Activated T-cell treated with anti-CD3 and anti-CD28 coated beads for 4 hours (primary cell): ENCODE measurements around the gene TIGD3.
A peak's percentile ranks its signal among the peaks of the same experiment; 100 is the strongest.

ENCODE experiments used
- DNase-seq: peaks from one replicate; pipeline ENCODE4 v3.0.0-alpha.2; 2020

Gene TIGD3

DNA sequence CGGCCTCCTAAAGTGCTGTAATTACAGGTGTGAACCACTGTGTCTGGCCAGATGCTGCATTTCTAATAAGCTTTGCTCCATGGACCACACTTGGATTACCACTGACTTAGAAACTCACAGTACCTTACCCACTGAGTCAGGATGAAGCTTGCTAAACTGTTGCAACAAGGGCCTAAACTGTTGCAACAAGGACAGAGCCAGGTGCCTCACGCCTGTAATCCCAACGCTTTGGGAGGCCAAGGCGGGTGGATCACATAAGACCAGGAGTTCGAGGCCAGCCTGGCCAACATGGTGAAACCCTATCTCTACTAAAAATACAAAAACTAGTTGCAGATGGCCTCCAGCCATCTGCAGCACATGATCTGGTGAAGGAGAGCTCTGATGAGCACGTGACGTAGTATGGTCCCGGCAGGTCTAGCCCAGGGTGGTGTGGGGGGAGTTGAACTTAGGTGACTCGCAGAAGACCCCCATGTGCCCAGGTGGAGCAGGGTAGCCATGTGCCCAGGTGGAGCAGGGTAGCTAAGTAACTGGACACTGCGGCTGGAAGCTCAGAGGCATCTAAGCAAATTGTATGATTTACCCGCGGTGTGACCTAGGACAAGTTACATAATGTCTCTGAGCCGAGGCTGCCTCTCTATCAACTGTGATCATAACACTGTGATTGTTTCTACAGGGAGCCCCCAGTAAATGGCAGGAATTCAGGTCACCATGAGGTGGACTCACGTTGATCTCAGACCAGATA, 19.5 kb downstream of the TIGD3 start:
- DNase-seq = no peak

- DNase-seq = no peak
Measured at GRCh38 chr11:65375012-65375411, 20.5 kb downstream of the TIGD3 start.

DNA sequence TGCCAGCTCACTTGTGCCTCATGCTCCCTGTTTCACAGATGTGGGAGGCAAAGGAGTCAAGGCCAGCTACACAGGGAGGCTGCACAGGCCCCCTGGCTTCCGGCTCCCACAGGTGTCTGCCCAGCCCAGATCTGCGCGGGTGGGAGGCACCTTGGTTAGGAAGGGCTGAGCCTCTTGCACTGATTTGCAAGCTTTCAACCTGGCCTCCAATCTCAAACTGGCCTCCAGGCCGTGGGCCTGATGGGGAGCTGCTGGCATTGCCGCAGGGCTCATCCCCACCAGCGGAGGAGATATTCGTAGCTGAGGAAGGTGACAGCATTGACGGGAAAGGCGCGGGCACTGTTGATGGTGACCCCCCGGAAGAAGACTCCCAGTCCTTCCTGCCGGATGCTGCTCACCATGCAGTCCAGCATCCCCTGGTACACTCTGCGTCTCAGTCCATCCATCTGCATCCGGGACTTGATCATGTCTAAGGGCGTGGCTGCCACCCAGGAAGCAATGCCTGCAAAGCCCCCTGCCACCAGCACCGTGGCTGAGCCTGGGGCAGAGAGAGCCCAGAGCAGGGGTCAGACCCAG, 21.7 kb downstream of the TIGD3 start:
- no peak for DNase-seq

DNA sequence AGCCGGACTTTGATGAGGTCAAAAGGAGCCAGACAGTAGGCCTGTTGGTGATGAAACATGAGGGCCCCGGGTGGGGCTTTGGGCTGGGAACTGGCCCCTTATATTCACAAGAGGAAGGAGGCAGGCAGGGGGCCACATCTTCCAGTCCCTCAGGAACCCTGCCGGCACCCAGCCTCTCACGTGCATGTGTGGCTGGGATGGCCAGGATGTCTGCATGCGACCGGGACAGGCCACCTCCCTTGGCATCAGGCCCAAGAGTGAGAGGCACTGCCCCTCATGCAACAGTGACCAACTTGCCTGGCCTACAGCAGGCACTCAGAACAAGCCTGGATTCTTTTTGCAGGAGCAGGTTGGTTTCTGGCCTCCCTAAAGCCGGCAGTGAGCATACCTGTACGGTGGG, 22.5 kb downstream of the TIGD3 start:
- no peak for DNase-seq

DNA sequence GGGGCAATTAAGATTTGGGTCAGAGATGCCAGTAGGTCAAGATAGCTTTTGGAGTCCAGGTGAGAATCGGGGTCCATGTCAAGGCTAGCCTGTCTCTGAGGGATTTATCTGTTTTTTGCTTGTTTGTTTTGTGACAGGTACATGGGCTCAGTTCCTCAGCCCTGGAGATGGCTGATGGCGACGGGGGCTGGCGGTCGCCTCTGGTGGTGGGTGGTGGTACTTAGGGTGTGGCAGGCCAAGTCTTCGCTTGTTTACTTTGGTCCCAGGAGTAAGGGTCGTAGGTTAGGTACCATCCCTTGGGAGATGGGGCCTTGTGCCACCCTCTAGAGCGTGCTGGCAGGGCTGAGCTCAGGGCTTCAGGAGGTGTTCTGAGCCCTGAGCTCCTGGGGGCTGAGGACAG, 23.2 kb downstream of the TIGD3 start:
- DNase-seq = no peak

GRCh38 chr11:65378208-65378927, 23.8 kb downstream of the TIGD3 start:
- DNase-seq = no peak

DNA sequence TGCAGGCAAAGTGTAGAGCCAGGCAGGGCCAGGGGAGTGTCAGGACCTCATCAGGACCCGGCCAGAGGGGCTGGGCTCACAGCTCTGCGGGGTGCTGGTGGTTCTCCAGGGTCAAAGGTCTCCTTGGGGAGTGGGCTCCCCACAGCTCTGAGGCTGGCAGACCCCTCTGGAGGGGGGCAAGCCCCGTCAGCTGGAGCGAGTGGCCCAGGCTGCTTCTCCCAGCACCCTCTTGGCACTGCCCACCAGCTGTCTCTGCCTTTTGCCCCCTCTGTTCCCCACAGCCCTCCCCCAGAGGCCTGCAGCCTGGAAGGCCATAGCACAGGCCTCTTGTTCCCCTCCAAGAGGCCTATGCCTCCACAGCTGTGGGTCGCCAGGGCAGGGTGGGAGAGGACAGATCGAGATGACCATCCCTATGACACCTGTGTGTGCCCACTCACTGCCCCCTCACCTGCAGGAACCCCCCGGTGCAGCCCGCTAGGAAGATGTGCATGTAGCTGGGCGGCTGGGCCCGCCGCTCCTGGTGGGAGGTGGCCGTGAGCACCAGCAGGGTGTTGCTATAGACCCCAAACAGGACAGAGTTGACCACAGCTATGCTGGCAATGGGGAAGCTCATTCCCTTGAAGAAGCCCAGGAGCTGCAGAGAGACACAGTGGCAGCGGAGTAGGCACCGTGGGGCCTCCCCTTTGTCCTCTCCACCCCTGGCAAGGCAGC, 24.5 kb downstream of the TIGD3 start:
- DNase-seq = no peak

DNA sequence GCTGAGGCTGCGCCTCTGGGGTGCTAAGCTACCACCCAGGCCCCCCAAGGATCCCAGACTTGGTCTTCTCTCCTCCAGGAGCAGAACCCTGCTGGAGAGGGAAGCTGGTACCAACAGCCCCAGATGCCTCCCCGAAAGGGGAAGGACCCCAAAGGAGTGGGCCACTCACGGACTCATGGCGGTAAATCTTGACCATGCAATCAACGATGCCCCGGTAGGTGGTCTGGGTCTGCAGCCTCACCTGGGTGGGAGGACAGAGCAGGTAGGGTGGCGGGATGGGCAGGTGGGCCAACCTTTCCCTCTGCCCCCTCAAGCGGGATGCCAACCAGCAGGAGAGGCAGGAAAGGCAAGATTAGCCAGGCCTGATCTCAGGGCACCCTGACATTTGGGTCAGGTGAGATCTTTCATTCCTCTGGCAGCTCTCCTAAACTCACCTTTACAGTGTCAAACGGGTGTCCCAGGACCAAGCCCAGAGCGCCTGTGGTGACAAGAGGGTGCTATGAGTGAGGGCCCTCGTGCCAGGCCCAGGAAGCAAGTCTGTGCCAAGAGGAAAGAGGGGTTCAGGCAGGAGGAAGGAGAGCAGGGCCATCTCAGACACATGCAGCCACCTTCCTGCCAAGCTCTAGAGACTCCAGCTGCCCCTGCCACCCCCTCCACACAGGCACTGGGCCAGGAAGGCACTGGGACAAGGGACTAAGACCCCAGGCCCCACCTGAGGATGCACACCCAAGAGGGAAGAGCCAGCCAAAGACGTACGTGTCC, 25.3 kb downstream of the TIGD3 start:
- no peak for DNase-seq

GRCh38 chr11:65380460-65381119, 26.0 kb downstream of the TIGD3 start:
- DNase-seq = no peak

DNA sequence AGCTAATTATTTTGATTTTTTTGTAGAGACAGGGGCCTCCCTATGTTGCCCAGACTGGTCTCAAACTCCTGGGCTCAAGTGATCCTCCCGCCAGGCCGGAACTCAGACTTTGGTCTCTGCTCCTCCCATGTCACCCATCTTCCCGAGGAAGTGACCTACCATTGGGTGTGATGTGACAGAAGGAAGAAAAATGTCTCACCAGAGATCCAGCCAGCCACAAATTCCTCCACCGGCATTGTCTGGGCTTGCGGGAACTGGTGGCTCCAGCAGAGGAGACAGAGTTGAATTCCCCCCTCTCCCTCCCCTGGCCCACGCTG, 27.1 kb downstream of the TIGD3 start:
- DNase-seq = no peak

GRCh38 chr11:65382033-65382803, 27.7 kb downstream of the TIGD3 start, which contains the start of gene SLC25A45:
SLC25A45 (minus strand) TSS chr11:65382646; CDS start chr11:65381951, 695 bp downstream.
- DNase-seq = peak; percentile 89

DNA sequence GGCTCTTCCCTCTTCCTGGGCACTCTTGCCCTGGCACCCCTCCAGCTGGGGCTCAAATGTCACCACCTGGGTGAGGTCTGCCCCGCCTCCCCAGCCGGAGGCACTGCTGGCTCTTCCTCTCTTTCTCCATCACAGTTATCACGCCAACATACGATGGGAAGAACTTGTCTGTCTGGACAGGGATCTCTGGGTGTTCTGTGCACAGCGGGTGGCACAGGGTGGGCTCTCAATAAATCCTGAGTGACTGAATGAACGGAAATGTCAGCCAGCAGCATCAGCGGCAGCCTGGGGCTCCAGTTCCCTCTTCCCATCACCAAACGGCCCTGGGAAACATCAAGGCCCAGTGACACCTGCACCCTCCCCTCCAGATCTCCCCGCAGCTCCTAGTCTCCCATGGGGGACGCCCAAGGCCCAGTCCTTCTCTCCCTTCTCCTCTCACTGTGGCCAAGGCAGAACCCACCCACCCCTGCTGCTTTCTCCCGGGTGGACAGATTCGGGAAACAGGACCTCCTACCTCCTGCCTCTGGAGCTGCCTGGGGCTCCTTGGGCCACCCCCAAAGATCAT, 28.3 kb downstream of the TIGD3 start:
- no peak for DNase-seq

GRCh38 chr11:65383778-65384177, 29.2 kb downstream of the TIGD3 start:
- no peak for DNase-seq

GRCh38 chr11:65384301-65384889, 29.8 kb downstream of the TIGD3 start:
- DNase-seq = no peak

DNA sequence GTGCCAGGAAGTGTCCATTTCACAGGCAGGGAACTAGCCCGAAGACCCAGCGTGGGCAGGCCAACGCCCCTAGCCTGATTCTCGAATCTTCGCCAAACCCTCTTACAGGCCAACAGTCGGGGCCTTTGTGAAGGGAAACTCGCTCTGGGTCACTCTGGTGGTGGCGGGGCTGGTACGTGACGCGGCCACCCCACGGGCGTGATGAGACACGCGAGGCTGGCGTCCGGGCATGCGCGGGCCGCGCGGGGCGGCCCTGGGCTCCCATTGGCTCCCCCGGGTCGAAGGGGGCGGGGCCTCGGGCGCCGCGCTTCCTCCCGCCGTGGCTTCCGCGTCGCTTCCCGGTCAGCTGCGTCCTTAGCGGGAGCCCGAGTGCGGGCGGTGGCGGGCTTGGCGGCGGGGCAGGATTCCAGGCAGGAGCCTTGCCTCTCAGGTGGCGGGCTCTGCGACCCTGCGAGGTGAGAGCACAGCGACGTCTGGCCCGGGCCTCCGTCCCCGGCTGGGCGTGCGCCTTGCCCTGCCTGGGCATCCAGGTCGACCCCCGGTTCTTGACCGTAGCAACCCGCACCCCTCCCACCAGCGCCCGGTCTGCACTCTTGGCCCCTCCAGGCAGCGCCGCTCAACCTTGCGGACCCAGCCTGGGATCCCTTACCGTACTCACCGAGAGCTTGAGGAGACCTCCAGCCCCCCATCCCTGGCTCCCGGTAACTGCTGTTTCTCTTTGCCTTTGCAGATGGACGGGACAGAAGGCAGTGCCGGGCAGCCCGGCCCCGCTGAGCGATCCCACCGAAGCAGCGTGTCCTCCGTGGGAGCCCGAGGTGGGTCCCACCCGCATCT, 32.0 kb downstream of the TIGD3 start, which contains the start of gene FRMD8:
FRMD8 (plus strand) TSS at position 331 of the 834 bp plus-strand sequence; CDS start at position 731, 400 bp downstream.
- peak; percentile 84 for DNase-seq

GRCh38 chr11:65388731-65389130, 34.2 kb downstream of the TIGD3 start:
- DNase-seq = no peak

- DNase-seq = no peak
Measured at GRCh38 chr11:65389294-65389980, 34.9 kb downstream of the TIGD3 start.

DNA sequence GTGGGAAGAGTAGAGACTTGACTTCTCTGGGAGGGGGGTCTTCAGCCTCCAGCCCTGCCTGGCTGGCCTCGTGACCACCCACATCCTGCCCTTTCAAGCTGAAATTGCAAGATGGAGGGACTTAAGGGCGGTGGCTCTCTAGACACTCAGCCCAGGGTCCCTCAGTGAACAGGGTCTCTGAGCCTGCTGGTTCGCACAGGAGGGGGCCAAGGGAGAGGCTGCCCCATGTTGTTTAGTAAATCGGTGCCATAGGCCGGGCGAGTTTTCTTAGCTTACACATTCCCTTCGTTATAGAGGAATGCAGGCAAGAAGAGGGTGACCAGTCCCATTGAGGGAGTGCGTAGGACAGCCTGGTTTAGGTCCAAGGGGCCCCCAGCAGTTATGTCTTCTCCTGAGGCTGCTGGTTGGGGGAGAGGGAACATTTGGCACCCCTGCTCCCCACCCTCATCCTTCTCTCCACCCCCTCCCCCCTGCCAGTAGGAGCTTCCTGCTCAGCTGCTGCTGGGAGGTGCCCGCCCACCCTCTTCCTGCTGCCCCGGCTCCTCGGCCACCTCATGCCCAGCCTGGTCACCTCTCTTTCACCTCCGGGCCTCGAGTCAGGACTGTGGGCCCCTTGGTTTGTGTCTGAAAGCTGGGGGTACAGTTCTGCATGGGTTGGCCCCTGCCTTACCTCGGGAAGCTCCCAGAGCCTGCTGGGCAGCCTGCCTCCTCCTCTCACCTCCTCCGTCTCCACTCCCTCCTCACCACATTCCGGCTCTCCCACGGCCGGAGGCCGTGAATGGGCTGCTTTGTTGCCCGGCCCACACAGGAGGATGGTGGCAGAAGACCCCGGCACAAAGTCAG, 35.8 kb downstream of the TIGD3 start:
- no peak for DNase-seq
